Measurements from ENCODE around the gene CLCN3.
"Not testable (repeated sequence)": the region's sequence is repeated elsewhere in the genome, so short reads cannot be mapped to it uniquely, and the experiment has no call there.

Gene CLCN3

DNA sequence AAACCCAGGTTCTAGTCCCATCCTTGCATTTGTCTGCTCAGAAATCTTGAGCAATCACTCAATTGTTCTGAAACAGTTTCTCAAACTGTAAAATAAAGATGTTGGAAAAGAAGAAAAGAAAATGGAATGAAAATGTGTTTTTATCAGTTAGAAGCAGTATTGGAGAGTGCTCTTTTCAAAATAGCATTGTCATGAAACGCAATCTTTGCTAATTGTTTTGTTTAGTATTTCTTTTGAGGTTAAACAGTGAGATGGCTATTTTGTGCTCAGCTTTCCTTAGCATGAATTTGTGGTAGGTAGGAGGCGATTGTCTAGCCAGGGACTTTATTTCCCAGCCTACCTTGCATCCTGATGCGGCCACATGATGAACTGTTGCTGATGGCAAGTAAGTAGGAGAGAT is 148.0 kb downstream of the CLCN3 start:
- TF ChIP-seq, protein P1, sequence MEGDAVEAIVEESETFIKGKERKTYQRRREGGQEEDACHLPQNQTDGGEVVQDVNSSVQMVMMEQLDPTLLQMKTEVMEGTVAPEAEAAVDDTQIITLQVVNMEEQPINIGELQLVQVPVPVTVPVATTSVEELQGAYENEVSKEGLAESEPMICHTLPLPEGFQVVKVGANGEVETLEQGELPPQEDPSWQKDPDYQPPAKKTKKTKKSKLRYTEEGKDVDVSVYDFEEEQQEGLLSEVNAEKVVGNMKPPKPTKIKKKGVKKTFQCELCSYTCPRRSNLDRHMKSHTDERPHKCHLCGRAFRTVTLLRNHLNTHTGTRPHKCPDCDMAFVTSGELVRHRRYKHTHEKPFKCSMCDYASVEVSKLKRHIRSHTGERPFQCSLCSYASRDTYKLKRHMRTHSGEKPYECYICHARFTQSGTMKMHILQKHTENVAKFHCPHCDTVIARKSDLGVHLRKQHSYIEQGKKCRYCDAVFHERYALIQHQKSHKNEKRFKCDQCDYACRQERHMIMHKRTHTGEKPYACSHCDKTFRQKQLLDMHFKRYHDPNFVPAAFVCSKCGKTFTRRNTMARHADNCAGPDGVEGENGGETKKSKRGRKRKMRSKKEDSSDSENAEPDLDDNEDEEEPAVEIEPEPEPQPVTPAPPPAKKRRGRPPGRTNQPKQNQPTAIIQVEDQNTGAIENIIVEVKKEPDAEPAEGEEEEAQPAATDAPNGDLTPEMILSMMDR (IDR thresholded peaks at IDR 0.05; ENCODE audit: low read depth, low read length), result no peak
- no peak for DNase-seq (ENCODE audit: extremely low read depth, low read depth)

DNA sequence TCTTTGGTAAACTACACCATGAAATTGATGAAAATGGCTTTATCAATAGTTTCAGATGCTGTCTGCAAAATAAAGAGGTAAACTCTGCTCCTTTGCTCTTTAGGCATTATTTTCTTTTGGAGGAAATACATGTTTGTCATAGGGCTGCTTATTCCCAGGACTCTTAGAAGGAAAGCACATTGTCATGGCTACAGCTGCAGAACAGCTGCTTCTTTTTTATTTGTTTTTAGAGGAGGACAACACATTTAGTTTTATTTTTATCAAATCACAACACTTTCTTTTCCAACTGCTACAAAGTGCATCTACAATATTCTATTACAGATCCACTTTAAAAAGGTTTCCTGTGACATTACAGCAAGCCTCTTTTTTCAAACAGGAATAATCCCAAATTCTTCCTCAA is 150.0 kb downstream of the CLCN3 start:
- TF ChIP-seq, protein P1 (IDR thresholded peaks at IDR 0.05; ENCODE audit: low read depth, low read length), result no peak

DNA sequence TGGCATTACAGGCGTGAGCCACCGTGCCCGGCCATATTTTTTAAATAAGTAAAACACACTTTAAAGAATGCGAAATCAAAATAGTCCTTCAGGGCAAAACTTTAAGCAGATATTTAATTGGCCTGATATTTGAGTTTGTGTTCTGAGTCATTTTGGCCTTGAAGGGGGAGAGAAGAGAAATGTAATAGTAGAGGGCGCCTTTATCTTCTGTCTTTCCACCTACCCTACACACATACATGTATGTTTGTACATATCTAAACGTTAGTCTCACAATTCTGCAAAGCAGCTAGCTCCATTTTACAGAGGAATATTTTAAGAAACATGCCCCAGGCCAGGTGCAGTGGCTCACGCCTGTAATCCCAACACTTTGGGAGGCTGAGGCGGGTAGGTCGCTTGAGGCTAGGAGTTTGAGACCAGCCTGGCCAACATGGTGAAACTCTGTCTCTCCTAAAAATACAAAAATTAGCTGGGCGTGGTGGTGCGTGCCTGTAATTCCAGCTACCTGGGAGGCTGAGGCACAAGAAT is 151.2 kb downstream of the CLCN3 start:
- DNase-seq (ENCODE audit: extremely low read depth, low read depth), result not testable (repeated sequence)

More for the DNA sequence above, 150.0 kb downstream of the CLCN3 start:
- no peak for DNase-seq (ENCODE audit: extremely low read depth, low read depth)
